Stimulated activated CD4-positive, alpha-beta T cell treated with anti-CD3 and anti-CD28 coated beads, Interleukin-2, amount 100 ng/mL, for 4 hours (primary cell): Measurements from ENCODE around the gene JPT1.
"Not testable (repeated sequence)": the region's sequence is repeated elsewhere in the genome, so short reads cannot be mapped to it uniquely, and the experiment has no call there.

ENCODE experiments used
- DNase-seq: peaks from one replicate; pipeline ENCODE4 v3.0.0-alpha.2; 2020; ENCODE audit warnings: low read depth

Gene JPT1, protein sequence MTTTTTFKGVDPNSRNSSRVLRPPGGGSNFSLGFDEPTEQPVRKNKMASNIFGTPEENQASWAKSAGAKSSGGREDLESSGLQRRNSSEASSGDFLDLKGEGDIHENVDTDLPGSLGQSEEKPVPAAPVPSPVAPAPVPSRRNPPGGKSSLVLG

GRCh38 chr17:75154195-75155106 lies at the start of gene JPT1:
TSS of gene JPT1 (minus strand) at chr17:75154512. CDS start at chr17:75154397, 115 bp downstream.
- DNase-seq, result peak; percentile 97

GRCh38 chr17:75199886-75200618 lies 45.7 kb upstream of the JPT1 start:
- no peak for DNase-seq

GRCh38 chr17:75194879-75195278 lies 40.6 kb upstream of the JPT1 start:
- DNase-seq, result no peak

DNA sequence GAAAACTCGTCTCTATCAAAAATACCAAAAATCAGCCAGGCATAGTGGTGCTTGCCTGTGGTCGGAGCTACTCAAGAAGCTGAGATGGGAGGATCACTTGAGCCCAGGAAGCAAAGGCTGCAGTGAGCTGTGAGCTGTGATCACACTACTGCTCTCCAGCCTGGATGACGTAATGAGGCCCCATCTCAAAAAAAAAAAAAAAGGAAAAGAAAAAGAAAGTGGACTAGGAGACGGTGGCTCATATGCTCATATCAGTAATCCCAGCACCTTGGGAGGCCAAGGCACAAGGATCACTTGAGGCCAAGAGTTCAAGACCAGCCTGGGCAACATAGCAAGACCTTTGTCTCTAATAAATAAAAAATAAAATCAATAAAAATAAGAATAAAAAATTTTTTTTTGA lies 37.3 kb upstream of the JPT1 start:
- no peak for DNase-seq

GRCh38 chr17:75188614-75189013 lies 34.3 kb upstream of the JPT1 start:
- DNase-seq, result no peak

DNA sequence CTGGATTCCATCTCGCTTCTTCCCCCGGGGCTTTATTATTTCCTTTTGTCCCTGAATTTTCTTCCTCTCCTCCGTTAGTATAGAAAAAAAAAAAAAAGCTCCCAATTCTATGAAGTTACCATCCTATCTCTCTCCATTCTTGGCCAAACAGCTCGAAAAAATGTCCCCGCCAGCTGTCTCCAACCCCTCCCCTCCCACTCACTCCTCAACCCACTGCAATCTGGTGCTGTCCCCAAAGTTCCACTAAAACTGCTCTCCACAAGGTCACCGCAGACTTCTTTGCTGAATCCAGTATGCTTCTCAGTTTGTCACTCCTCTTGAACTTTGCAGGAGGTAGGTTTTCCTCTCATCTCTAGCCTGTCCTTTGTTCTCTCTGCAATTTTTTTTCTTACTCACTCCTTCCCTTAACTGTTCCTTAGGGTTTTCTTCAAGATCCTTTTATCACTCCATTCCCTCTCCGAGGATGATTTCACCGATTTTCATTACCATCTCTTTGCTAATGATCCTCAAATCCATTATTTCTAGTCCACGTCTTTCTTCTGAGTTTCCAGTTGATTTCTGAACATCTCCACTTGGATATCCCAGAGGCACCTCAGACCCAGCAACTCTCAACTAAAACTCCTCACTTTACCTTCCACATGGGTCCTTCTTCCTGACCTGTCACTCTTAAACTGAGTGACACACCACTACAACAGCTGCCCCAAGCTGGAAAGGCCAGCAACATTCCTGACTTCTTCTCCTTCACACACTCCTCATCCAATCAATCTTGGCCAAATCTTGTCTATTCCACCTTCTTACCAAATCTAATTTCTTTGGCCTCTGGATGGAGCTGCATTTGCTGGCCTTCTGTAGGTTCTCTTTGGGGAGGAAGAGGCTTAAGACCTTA lies 29.9 kb upstream of the JPT1 start:
- no peak for DNase-seq

DNA sequence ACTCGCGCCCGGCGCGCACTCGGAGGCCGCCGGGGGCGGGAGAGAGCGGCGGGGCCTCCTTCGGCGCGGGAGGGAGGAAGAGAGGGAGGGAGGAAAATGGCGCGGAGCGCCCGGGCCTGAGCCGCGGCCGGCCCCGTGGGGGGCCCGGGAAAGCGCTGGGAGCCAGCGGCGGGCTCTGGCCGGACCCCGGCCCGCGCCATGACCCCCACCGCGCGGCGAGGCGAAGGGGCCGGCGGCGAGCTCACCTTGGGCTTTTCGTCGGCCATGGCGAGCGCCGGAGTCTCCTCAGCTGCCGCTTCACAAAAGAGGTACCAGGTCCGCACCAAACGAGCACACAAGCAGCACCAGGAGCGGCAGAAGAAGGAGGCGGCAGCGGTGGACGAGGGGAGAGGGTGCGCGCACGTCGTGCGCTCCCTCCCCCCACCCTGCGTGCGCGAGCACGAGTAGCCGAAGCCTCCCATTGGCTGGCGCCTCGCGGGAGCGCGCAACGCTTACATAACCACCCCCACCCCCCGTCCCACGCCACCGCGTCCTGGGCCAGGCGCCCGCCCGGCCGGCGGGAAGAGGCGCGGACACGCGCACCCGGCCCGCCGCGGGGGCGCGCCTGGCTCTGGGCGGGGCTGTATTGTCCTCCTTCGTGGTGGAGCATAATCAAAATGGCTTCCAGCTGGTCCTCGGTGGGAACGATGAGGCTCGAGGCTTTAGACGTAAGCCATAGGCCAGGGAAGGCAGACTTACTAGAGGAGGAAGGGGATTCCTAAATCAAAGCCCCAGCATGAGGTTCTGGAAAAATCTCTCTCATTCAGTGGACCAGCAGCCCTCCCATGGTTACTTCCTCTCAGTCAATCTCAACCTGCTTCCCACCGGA lies 28.5 kb upstream of the JPT1 start, which contains the start of gene SUMO2:
SUMO2 (minus strand) TSS at position 391 of the 868 bp plus-strand sequence; CDS start at position 266, 125 bp downstream.
- peak; percentile 93 for DNase-seq

- DNase-seq, result no peak
Measured at GRCh38 chr17:75182319-75182568, 27.9 kb upstream of the JPT1 start.

DNA sequence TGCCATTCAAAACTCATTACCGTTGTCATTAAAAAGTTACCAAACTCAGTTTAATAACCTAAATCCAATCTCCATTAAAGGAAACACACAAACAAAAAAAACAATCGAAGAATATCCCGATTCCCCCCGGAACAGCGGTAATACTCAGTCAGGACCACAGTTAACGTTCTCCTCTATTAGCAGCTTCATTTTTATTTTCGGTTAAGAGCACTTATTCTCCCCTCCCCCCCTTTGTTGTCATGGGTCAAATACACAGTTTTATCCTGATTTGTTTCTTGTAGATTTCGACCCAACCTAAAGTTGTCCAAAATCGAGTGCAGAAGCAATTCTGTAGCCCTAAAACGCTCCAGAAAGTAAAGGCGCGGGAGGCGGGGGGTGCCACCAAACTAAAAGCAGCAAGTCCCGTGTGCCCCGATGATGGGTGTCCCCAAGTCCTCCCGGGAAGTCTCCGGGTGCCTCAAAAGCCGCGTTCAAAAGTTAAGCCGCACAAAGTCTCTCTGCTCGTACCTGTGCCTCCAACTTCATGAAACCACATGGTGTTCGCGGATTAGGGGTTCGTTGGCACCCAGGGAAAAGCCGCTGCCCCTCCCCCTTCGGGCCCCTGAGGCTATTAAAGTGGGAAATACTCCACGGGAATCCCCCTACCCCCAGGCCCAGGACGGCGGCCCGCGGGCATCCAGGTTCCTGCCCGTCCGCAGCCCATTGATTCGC lies 27.5 kb upstream of the JPT1 start:
- peak; percentile 13 for DNase-seq

DNA sequence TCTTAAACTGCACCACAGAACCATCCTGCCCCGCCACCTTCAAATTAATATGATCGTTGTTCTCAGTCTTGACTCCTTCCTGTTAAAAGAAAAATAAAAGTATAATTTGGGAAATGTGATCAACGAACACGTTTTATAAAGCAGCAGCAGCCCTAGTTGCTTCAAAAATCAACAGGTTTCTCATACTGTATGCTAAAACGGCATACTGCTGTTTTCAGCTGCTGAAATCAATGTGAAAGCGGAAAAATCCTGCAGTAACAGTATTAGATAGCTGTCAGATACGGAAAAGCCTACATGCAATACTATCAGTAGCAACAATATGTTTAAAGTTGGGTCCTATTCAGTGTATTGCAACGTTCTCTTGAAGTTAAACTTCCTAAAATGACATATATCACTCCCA lies 26.8 kb upstream of the JPT1 start:
- no peak for DNase-seq

DNA sequence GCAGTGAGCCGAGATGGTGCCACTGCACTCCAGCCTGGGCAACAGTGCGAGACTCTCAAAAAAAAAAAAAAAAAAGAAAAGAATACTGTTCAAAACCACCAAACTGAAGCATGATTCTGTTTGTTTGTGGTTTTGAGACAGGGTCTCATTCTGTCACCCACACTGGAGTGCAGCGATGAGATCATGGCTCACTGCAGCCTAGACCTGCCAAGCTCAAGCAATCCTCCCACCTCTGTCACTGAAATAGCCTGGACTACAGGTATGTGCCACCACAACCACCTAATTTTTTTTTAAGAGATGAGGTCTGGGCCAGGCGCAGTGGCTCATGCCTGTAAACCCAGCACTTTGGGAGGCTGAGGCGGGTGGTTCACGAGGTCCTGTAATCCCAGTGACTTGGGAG lies 24.1 kb upstream of the JPT1 start:
- no peak for DNase-seq

GRCh38 chr17:75176625-75177024 lies 22.3 kb upstream of the JPT1 start:
- no peak for DNase-seq

GRCh38 chr17:75174996-75175395 lies 20.7 kb upstream of the JPT1 start:
- DNase-seq, result no peak

- no peak for DNase-seq
Measured at GRCh38 chr17:75173526-75173925, 19.2 kb upstream of the JPT1 start.

GRCh38 chr17:75168998-75169397 lies 14.7 kb upstream of the JPT1 start:
- DNase-seq, result no peak

DNA sequence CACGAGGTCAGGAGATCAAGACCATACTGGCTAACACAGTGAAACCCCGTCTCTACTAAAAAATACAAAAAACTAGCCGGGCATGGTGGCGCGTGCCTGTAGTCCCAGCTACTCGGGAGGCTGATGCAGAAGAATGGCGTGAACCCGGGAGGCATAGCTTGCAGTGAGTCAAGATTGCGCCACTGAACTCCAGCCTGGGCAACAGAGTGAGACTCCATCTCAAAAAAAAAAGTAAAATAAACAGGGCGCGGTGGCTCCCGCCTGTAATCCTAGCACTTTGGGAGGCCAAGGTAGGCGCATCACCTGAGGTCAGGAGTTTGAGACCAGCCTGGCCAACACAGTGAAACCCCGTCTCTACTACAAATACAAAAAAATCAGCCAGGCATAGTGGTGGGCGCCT lies 10.3 kb upstream of the JPT1 start:
- not testable (repeated sequence) for DNase-seq

- DNase-seq, result no peak
Measured at GRCh38 chr17:75163074-75163473, 8.8 kb upstream of the JPT1 start.

- no peak for DNase-seq
Measured at GRCh38 chr17:75160211-75160610, 5.9 kb upstream of the JPT1 start.

- DNase-seq, result no peak
Measured at GRCh38 chr17:75159196-75160031, 5.1 kb upstream of the JPT1 start.
